Stomach smooth muscle (tissue), 2 donors: ENCODE data around the gene SNAPC4.
"Not testable (repeated sequence)": the region's sequence is repeated elsewhere in the genome, so short reads cannot be mapped to it uniquely, and the experiment has no call there.

Experiments used
- H3K27ac ChIP-seq: one replicate; pipeline ENCODE4 v1.7.0; 2013; ENCODE audit warnings: mild to moderate bottlenecking, low read length, inconsistent platforms
- H3K27me3 ChIP-seq, 2 donors: one replicate each; pipeline ENCODE4 v1.7.0; 2013; ENCODE audit warnings: low read length in 2 of 2; ENCODE audit not compliant: insufficient read depth in 2 of 2, control insufficient read depth in 1 of 2
- H3K36me3 ChIP-seq, 2 donors: one replicate each; pipeline ENCODE4 v1.7.0; 2013; ENCODE audit warnings: low read length in 2 of 2; ENCODE audit not compliant: control insufficient read depth in 2 of 2, insufficient read depth in 2 of 2
- H3K4me1 ChIP-seq: one replicate; pipeline ENCODE4 v1.7.0; 2013; ENCODE audit warnings: low read length; ENCODE audit not compliant: control insufficient read depth, insufficient read depth
- H3K4me3 ChIP-seq, 2 donors: one replicate each; pipeline ENCODE4 v1.7.0; 2013; ENCODE audit warnings: low read length in 2 of 2
- H3K9ac ChIP-seq, 2 donors: one replicate each; pipeline ENCODE4 v1.7.0; 2013; ENCODE audit warnings: low read length in 2 of 2, mild to moderate bottlenecking in 1 of 2
- H3K9me3 ChIP-seq, 2 donors: one replicate each; pipeline ENCODE4 v1.7.0; 2013; ENCODE audit warnings: low read length in 2 of 2; ENCODE audit not compliant: control insufficient read depth in 2 of 2
- donor health status: healthy.
- donor health status: Pancreatic carcinoma.

SNAPC4 gene

GRCh38 chr9:136419092-136419420, 19.1 kb upstream of the SNAPC4 start:
- Histone ChIP-seq H3K27ac (no peak overlapping the region), H3K27me3 (no peaks in the 10 kb centered on the region), H3K4me1 (no peaks in the 10 kb centered on the region), H3K4me3 (no peak overlapping the region), H3K9me3 (no peaks in the 10 kb centered on the region), H3K36me3 (peaks cover 67 to 69% of the 10 kb centered on the region in 2 donors), H3K9ac (no peak overlapping the region)

- H3K9ac ChIP-seq: no peak overlapping the region
- no peak overlapping the region for H3K4me3 ChIP-seq
- H3K27me3 ChIP-seq: no peaks in the 10 kb centered on the region
- H3K27ac ChIP-seq: no peak overlapping the region
- no peaks in the 10 kb centered on the region for H3K9me3 ChIP-seq
- no peaks in the 10 kb centered on the region for H3K4me1 ChIP-seq
- H3K36me3 ChIP-seq: peaks cover 67 to 72% of the 10 kb centered on the region in 2 donors
These were observed 18.5 kb upstream of the SNAPC4 start for GRCh38 chr9:136418182-136419091.

GRCh38 chr9:136416914-136417313, 16.9 kb upstream of the SNAPC4 start:
- Histone ChIP-seq H3K4me3 (no peak overlapping the region), H3K36me3 (peaks cover 62 to 63% of the 10 kb centered on the region in 2 donors), H3K27ac (no peak overlapping the region), H3K9me3 (no peaks in the 10 kb centered on the region), H3K9ac (no peak overlapping the region), H3K4me1 (peaks cover under 1% of the 10 kb centered on the region), H3K27me3 (no peaks in the 10 kb centered on the region)

- Histone ChIP-seq H3K4me3 (no peak overlapping the region), H3K36me3 (peaks cover 58 to 63% of the 10 kb centered on the region in 2 donors), H3K27me3 (no peaks in the 10 kb centered on the region), H3K9me3 (no peaks in the 10 kb centered on the region), H3K9ac (no peak overlapping the region), H3K27ac (no peak overlapping the region), H3K4me1 (peaks cover 5% of the 10 kb centered on the region)
These were observed 16.5 kb upstream of the SNAPC4 start for GRCh38 chr9:136416427-136416826.

- no peak overlapping the region for H3K27ac ChIP-seq
These were observed 13.0 kb upstream of the SNAPC4 start for GRCh38 chr9:136412962-136413361.

GRCh38 chr9:136411378-136411777, 11.4 kb upstream of the SNAPC4 start:
- Histone ChIP-seq H3K27ac (no peak overlapping the region), H3K36me3 (peaks cover 36 to 40% of the 10 kb centered on the region in 2 donors), H3K9ac (peak overlapping the region; percentile 74 to 91), H3K27me3 (no peaks in the 10 kb centered on the region), H3K4me1 (peaks cover 25% of the 10 kb centered on the region), H3K9me3 (no peaks in the 10 kb centered on the region), H3K4me3 (peak overlapping the region; percentile 78 to 92)

More at GRCh38 chr9:136412962-136413361, 13.0 kb upstream of the SNAPC4 start:
- no peak overlapping the region for H3K4me3 ChIP-seq
- H3K36me3 ChIP-seq: peaks cover 40 to 45% of the 10 kb centered on the region in 2 donors
- no peak overlapping the region for H3K9ac ChIP-seq
- H3K4me1 ChIP-seq: peaks cover 25% of the 10 kb centered on the region
- no peaks in the 10 kb centered on the region for H3K9me3 ChIP-seq
- no peaks in the 10 kb centered on the region for H3K27me3 ChIP-seq

- Histone ChIP-seq H3K9ac (peak within 1 kb of the TSS; percentile 74 to 91), H3K9me3 (no peaks in the 10 kb centered on the region), H3K36me3 (peaks cover 34 to 36% of the 10 kb centered on the region in 2 donors), H3K27ac (peak within 1 kb of the TSS; percentile 71), H3K27me3 (no peaks in the 10 kb centered on the region), H3K4me3 (peak within 1 kb of the TSS; percentile 78 to 92), H3K4me1 (peaks cover 25% of the 10 kb centered on the region)
These were observed 10.7 kb upstream of the SNAPC4 start, which contains the start of the genes ENTR1 and PMPCA for GRCh38 chr9:136410500-136411287. ENTR1 (minus strand) TSS chr9:136410614; CDS start chr9:136410397, 217 bp downstream. PMPCA (plus strand) TSS chr9:136410658; CDS start chr9:136410669, 11 bp downstream.

- Histone ChIP-seq H3K4me1 (peaks cover 25% of the 10 kb centered on the region), H3K4me3 (peak overlapping the region; percentile 78 to 92), H3K36me3 (peaks cover 29 to 36% of the 10 kb centered on the region in 2 donors), H3K9me3 (no peaks in the 10 kb centered on the region), H3K27me3 (no peaks in the 10 kb centered on the region), H3K9ac (peak overlapping the region; percentile 71 to 74), H3K27ac (no peak overlapping the region)
These were observed 9.8 kb upstream of the SNAPC4 start for GRCh38 chr9:136409557-136410455.

- H3K36me3 ChIP-seq: peaks cover 18 to 29% of the 10 kb centered on the region in 2 donors
- peaks cover 27% of the 10 kb centered on the region for H3K4me1 ChIP-seq
- H3K27me3 ChIP-seq: no peaks in the 10 kb centered on the region
These were observed 7.9 kb upstream of the SNAPC4 start for GRCh38 chr9:136407911-136408310.

GRCh38 chr9:136407061-136407460, 7.1 kb upstream of the SNAPC4 start:
- H3K4me3 ChIP-seq, H3K9ac ChIP-seq, H3K27me3 ChIP-seq, H3K27ac ChIP-seq, H3K9me3 ChIP-seq: not testable (repeated sequence)
- peaks cover 14 to 26% of the 10 kb centered on the region in 2 donors for H3K36me3 ChIP-seq
- peaks cover 27% of the 10 kb centered on the region for H3K4me1 ChIP-seq

More at GRCh38 chr9:136407911-136408310, 7.9 kb upstream of the SNAPC4 start:
- Histone ChIP-seq H3K9ac (no peak overlapping the region), H3K27ac (no peak overlapping the region), H3K4me3 (no peak overlapping the region), H3K9me3 (no peaks in the 10 kb centered on the region)
